Erythroblast (primary cell): ENCODE results near the gene AP3B1.

Experiments
- GATA1 ChIP-seq: IDR thresholded peaks from 2 replicates; pipeline ENCODE4 v1.6.1; 2011; ENCODE audit warnings: low read depth, mild to moderate bottlenecking, control low read depth, low read length, moderate library complexity
- POLR2A ChIP-seq: IDR thresholded peaks from 2 replicates; pipeline ENCODE4 v1.6.1; 2011; ENCODE audit warnings: mild to moderate bottlenecking, low read length

- TF ChIP-seq POLR2A (no peak), GATA1 (no peak)
Observed at GRCh38 chr5:78215565-78215964, 78.9 kb downstream of the AP3B1 start.
